Trophoblast cell (in vitro differentiated cells and primary cell): ENCODE data around the gene CERS1.

ENCODE experiments used
- DNase-seq, 2 donors: peaks; one replicate each; pipeline ENCODE4 v3.0.0-alpha.2; 2016
- H2AFZ ChIP-seq: 2 replicates; pipeline ENCODE4 v1.6.1; 2013; ENCODE audit warnings: low read length, moderate library complexity, mild to moderate bottlenecking; ENCODE audit not compliant: insufficient read depth, poor library complexity
- H2AK5ac ChIP-seq: 2 replicates; pipeline ENCODE4 v1.6.1; 2013; ENCODE audit warnings: mild to moderate bottlenecking, low read length
- H2BK120ac ChIP-seq: 2 replicates; pipeline ENCODE4 v1.6.1; 2013; ENCODE audit warnings: low read length, mild to moderate bottlenecking, moderate library complexity; ENCODE audit not compliant: insufficient read depth, poor library complexity
- H2BK12ac ChIP-seq: 2 replicates; pipeline ENCODE4 v1.6.1; 2013; ENCODE audit warnings: mild to moderate bottlenecking, low read length, moderate library complexity
- H2BK5ac ChIP-seq: 2 replicates; pipeline ENCODE4 v1.6.1; 2013; ENCODE audit warnings: low read length, low read depth, moderate library complexity, mild to moderate bottlenecking; ENCODE audit not compliant: poor library complexity
- H3K14ac ChIP-seq: 2 replicates; pipeline ENCODE4 v1.6.1; 2013; ENCODE audit warnings: mild to moderate bottlenecking, low read length
- H3K18ac ChIP-seq: 2 replicates; pipeline ENCODE4 v1.6.1; 2013; ENCODE audit warnings: mild to moderate bottlenecking, low read length
- H3K23ac ChIP-seq: 2 replicates; pipeline ENCODE4 v1.6.1; 2013; ENCODE audit warnings: low read length
- H3K27ac ChIP-seq: 2 replicates; pipeline ENCODE4 v1.5.1; 2013; ENCODE audit warnings: low read depth, mild to moderate bottlenecking, inconsistent platforms, low read length, moderate library complexity
- H3K27me3 ChIP-seq: 2 replicates; pipeline ENCODE4 v1.6.1; 2013; ENCODE audit warnings: inconsistent platforms, mild to moderate bottlenecking, low read length, moderate library complexity; ENCODE audit not compliant: insufficient read depth
- H3K36me3 ChIP-seq, 2 experiments: 1 replicate in 1 of 2; 2 replicates in 1 of 2; pipeline ENCODE4 v1.6.1; 2013; ENCODE audit warnings: low read length in 2 of 2, mild to moderate bottlenecking in 2 of 2, moderate library complexity in 1 of 2; ENCODE audit not compliant: insufficient read depth in 2 of 2, control insufficient read depth in 1 of 2
- H3K4ac ChIP-seq: 2 replicates; pipeline ENCODE4 v1.6.1; 2013; ENCODE audit warnings: low read depth, mild to moderate bottlenecking, low read length, moderate library complexity
- H3K4me1 ChIP-seq, 2 experiments: 1 replicate in 1 of 2; 2 replicates in 1 of 2; pipeline ENCODE4 v1.6.1; 2013; ENCODE audit warnings: low read length in 2 of 2, mild to moderate bottlenecking in 2 of 2, moderate library complexity in 1 of 2; ENCODE audit not compliant: insufficient read depth in 2 of 2, control insufficient read depth in 1 of 2
- H3K4me2 ChIP-seq: 2 replicates; pipeline ENCODE4 v1.6.1; 2013; ENCODE audit warnings: inconsistent platforms, mild to moderate bottlenecking, low read length, moderate library complexity
- H3K4me3 ChIP-seq: 2 replicates; pipeline ENCODE4 v1.5.1; 2013; ENCODE audit warnings: mild to moderate bottlenecking, low read depth, low read length, inconsistent platforms
- H3K79me1 ChIP-seq: one replicate; pipeline ENCODE4 v1.6.1; 2013; ENCODE audit warnings: low read length
- H3K79me2 ChIP-seq: 2 replicates; pipeline ENCODE4 v1.6.1; 2013; ENCODE audit warnings: low read length, mild to moderate bottlenecking; ENCODE audit not compliant: control insufficient read depth, insufficient read depth, poor library complexity
- H3K9ac ChIP-seq: 2 replicates; pipeline ENCODE4 v1.6.1; 2013; ENCODE audit warnings: mild to moderate bottlenecking, low read length
- H3K9me3 ChIP-seq: 2 replicates; pipeline ENCODE4 v1.6.1; 2013; ENCODE audit warnings: low read depth, mild to moderate bottlenecking, control low read depth, inconsistent platforms, low read length; ENCODE audit not compliant: insufficient read depth
- H4K12ac ChIP-seq: 2 replicates; pipeline ENCODE4 v1.6.1; 2013; ENCODE audit warnings: low read depth, mild to moderate bottlenecking, low read length, moderate library complexity
- H4K8ac ChIP-seq: 2 replicates; pipeline ENCODE4 v1.6.1; 2013; ENCODE audit warnings: low read depth, mild to moderate bottlenecking, low read length, moderate library complexity
- H4K91ac ChIP-seq: one replicate; pipeline ENCODE4 v1.6.1; 2013; ENCODE audit warnings: low read depth, mild to moderate bottlenecking, low read length, moderate library complexity
- WGBS: extraction: QIAGEN DNeasy Blood & Tissue Kit; methylation state at CpG from one replicate; pipeline ENCODE4 v1.1.7; 2013; ENCODE audit warnings: missing lambda C conversion rate; ENCODE audit not compliant: insufficient read length, insufficient coverage; ENCODE audit errors: extremely low coverage; 5-methylcytosine and 5-hydroxymethylcytosine counted together

Gene CERS1

DNA sequence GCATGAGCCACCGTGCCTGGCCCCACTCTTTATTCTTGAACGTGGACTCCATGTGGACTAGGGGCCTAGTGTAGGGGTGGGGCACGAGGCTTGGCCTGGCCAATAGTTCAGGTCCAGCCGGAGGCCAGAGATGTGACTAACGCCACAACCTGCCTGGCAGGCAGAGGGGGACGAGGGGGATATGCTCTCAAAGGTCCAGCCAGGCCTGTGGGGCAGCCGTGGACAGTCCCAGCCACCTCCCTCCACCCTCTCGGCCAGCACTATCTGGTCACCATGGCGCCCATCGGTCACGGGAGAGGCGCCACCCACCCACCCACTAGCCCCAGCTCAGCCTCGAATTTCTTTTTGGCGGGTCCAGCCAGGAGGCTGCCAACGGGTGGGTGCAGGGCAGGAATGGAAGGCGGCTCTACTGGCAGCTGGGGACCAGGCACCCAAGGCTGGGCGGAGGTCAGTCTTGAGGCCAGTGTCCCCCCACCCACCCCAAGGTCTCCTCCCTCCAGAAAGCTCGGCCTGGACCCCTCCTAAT lies 2.2 kb upstream of the CERS1 start:
- no peak overlapping the region for H4K91ac ChIP-seq
- H3K4me3 ChIP-seq, result no peak overlapping the region
- H3K27me3 ChIP-seq, result peaks cover 6% of the 10 kb centered on the region
- WGBS, result no CpG with 5 or more reads among the region's 18 CpGs
- H3K4me1 ChIP-seq, result peaks cover 7 to 11% of the 10 kb centered on the region in 2 experiments
- peaks cover 9% of the 10 kb centered on the region for H3K9me3 ChIP-seq
- no peak overlapping the region for H3K14ac ChIP-seq
- no peak overlapping the region for H4K12ac ChIP-seq
- H3K23ac ChIP-seq, result no peak overlapping the region
- H3K79me2 ChIP-seq, result no peaks in the 10 kb centered on the region
- DNase-seq, result peak; percentile 66 to 68
- H3K79me1 ChIP-seq, result peaks cover 2% of the 10 kb centered on the region
- no peak overlapping the region for H3K9ac ChIP-seq
- no peak overlapping the region for H2BK5ac ChIP-seq
- H4K8ac ChIP-seq, result no peak overlapping the region
- no peak overlapping the region for H3K27ac ChIP-seq
- no peak overlapping the region for H3K18ac ChIP-seq
- peaks cover 28 to 32% of the 10 kb centered on the region in 2 experiments for H3K36me3 ChIP-seq
- no peak overlapping the region for H2AK5ac ChIP-seq
- H2BK12ac ChIP-seq, result no peak overlapping the region
- no peak overlapping the region for H3K4ac ChIP-seq
- H2BK120ac ChIP-seq, result no peak overlapping the region
- no peak overlapping the region for H3K4me2 ChIP-seq
- no peak overlapping the region for H2AFZ ChIP-seq

DNA sequence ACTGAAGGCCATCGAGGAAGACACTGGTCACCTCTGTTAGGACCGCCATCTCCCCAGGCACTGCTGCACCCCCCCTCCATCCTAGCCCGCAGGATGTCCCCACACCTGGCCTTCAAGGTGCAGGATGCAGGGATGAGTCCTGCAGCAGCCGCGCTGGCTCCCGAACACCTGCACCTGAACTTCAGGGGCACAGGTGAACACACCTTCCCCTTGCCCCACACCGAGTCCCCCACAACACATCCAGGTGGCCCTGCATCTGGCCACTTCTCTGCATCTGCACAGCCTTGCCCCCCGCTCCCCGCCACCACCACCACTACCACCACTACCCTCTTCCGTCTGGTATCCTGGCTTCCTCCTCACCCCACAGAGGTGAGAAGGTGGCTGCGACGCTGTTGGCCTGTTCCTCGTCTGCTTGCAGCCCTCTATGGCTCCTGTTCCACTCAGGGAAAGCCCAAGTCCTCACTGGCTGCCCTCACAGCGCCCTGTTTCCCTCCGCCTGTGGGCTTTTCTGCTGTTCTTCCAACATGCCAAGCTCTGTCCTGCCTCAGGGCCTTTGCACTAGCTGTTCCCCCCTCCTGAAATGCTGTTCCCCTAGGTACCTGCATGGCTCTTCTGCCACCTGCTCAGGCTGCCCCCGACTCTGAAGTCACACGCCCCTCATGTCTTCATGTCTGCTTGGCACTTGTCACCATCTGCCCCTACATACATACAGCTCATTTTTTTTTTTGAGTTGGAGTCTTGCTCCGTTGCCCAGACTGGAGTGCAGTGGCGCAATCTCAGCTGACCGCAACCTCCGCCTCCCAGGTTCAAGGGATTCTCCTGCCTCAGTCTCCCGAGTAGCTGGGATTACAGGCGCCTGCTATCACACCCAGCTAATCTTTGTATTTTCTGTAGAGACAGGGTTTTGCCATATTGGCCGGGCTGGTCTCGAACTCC lies 1.4 kb upstream of the CERS1 start:
- WGBS, result no CpG with 5 or more reads among the region's 25 CpGs
- peaks cover 23 to 29% of the 10 kb centered on the region in 2 experiments for H3K36me3 ChIP-seq
- no peak overlapping the region for H3K27ac ChIP-seq
- peak overlapping the region; percentile 43 for H3K4me3 ChIP-seq
- H3K27me3 ChIP-seq, result peaks cover 6% of the 10 kb centered on the region
- no peak overlapping the region for H3K18ac ChIP-seq
- no peak overlapping the region for H2BK5ac ChIP-seq
- H2BK12ac ChIP-seq, result no peak overlapping the region
- H3K14ac ChIP-seq, result no peak overlapping the region
- peaks cover 9% of the 10 kb centered on the region for H3K9me3 ChIP-seq
- peaks cover 7 to 11% of the 10 kb centered on the region in 2 experiments for H3K4me1 ChIP-seq
- no peaks in the 10 kb centered on the region for H3K79me2 ChIP-seq
- H3K23ac ChIP-seq, result no peak overlapping the region
- H2AK5ac ChIP-seq, result no peak overlapping the region
- H4K12ac ChIP-seq, result no peak overlapping the region
- no peak overlapping the region for H3K9ac ChIP-seq
- no peak overlapping the region for H3K4ac ChIP-seq
- H4K8ac ChIP-seq, result no peak overlapping the region
- H4K91ac ChIP-seq, result no peak overlapping the region
- H2BK120ac ChIP-seq, result no peak overlapping the region
- no peak for DNase-seq
- H2AFZ ChIP-seq, result no peak overlapping the region
- peaks cover 2% of the 10 kb centered on the region for H3K79me1 ChIP-seq
- no peak overlapping the region for H3K4me2 ChIP-seq

DNA sequence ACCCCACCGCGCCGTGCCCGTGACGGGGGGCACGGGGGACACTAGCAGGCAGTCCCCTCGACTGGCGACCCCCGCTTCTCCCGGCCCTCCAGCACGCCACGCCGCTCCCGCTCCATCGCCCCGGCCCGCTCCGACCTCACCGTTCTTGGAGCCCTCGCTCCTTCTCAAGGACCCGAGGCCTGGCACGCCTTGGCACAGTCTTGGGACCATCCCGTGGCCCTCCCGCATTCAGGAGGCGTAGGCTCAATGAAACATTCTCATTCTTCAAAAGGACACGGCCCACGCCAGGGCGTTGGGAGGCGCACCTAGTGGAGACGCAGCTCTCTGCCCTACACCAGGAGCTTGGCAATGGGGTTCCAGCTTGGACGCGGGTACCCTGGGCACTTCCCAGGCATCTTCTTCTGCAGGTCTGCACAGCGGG lies 473 bp upstream of the CERS1 start:
- H3K27ac ChIP-seq, result no peak overlapping the region
- no peak overlapping the region for H4K91ac ChIP-seq
- peaks cover 22 to 29% of the 10 kb centered on the region in 2 experiments for H3K36me3 ChIP-seq
- H2AFZ ChIP-seq, result no peak overlapping the region
- H2BK120ac ChIP-seq, result no peak overlapping the region
- peaks cover 7 to 11% of the 10 kb centered on the region in 2 experiments for H3K4me1 ChIP-seq
- no peak overlapping the region for H3K4me2 ChIP-seq
- no peak overlapping the region for H3K4me3 ChIP-seq
- H4K8ac ChIP-seq, result no peak overlapping the region
- no peak overlapping the region for H4K12ac ChIP-seq
- no peak overlapping the region for H2BK12ac ChIP-seq
- H3K9ac ChIP-seq, result no peak overlapping the region
- H3K79me2 ChIP-seq, result no peaks in the 10 kb centered on the region
- no peak overlapping the region for H3K18ac ChIP-seq
- peaks cover 9% of the 10 kb centered on the region for H3K9me3 ChIP-seq
- H3K79me1 ChIP-seq, result peaks cover 2% of the 10 kb centered on the region
- no peak overlapping the region for H3K23ac ChIP-seq
- peaks cover 6% of the 10 kb centered on the region for H3K27me3 ChIP-seq
- H3K14ac ChIP-seq, result no peak overlapping the region
- WGBS, result no CpG with 5 or more reads among the region's 33 CpGs
- DNase-seq, result peak in 1 of 2 donors; percentile 19
- H2AK5ac ChIP-seq, result no peak overlapping the region
- no peak overlapping the region for H3K4ac ChIP-seq
- H2BK5ac ChIP-seq, result no peak overlapping the region

- H2BK120ac ChIP-seq, result no peak overlapping the region
- H3K4ac ChIP-seq, result no peak overlapping the region
- WGBS, result no CpG with 5 or more reads among the region's 72 CpGs
- H4K8ac ChIP-seq, result no peak overlapping the region
- H3K9me3 ChIP-seq, result peaks cover 6% of the 10 kb centered on the region
- peak overlapping the region; percentile 2 for H2AFZ ChIP-seq
- H3K4me2 ChIP-seq, result peak overlapping the region; percentile 94
- no peak overlapping the region for H2BK12ac ChIP-seq
- H4K91ac ChIP-seq, result no peak overlapping the region
- no peak overlapping the region for H3K18ac ChIP-seq
- peak overlapping the region; percentile 27 for H3K14ac ChIP-seq
- H3K79me1 ChIP-seq, result peaks cover 2% of the 10 kb centered on the region
- no peak overlapping the region for H2AK5ac ChIP-seq
- peaks cover 10 to 17% of the 10 kb centered on the region in 2 experiments for H3K36me3 ChIP-seq
- no peak overlapping the region for H3K23ac ChIP-seq
- peak overlapping the region; percentile 66 for H3K4me3 ChIP-seq
- H4K12ac ChIP-seq, result no peak overlapping the region
- peak in 1 of 2 donors; percentile 35 for DNase-seq
- no peak overlapping the region for H2BK5ac ChIP-seq
- H3K27ac ChIP-seq, result no peak overlapping the region
- H3K4me1 ChIP-seq, result peaks cover 7 to 11% of the 10 kb centered on the region in 2 experiments
- H3K79me2 ChIP-seq, result no peaks in the 10 kb centered on the region
- H3K27me3 ChIP-seq, result peaks cover 6% of the 10 kb centered on the region
- H3K9ac ChIP-seq, result peak overlapping the region; percentile 25
Measured at GRCh38 chr19:18895038-18895823, 727 bp downstream of the CERS1 start.
